Panc1 (cell line): ENCODE data around the gene PLEKHF1.

Experiments used
- POLR2AphosphoS5 ChIP-seq: IDR thresholded peaks from 2 replicates; pipeline ENCODE4 v1.6.1; 2012; ENCODE audit warnings: mild to moderate bottlenecking, low read depth, low read length, moderate library complexity
- REST ChIP-seq, 2 experiments: IDR thresholded peaks; 2 replicates each; pipeline ENCODE4 v1.6.1; 2011 to 2012; ENCODE audit warnings: low read depth in 2 of 2, control low read depth in 1 of 2, low read length in 1 of 2, mild to moderate bottlenecking in 1 of 2, moderate library complexity in 1 of 2; ENCODE audit not compliant: insufficient read depth in 1 of 2
- SIN3A ChIP-seq: IDR thresholded peaks from 2 replicates; pipeline ENCODE4 v1.6.1; 2012; ENCODE audit warnings: low read depth, mild to moderate bottlenecking, low read length, moderate library complexity, borderline replicate concordance; ENCODE audit not compliant: insufficient read depth
- TF ChIP-seq, protein P1 (sequence below): fragments of 450-650 bp; IDR thresholded peaks from 2 replicates; pipeline ENCODE4 v1.5.1; 2017; ENCODE audit warnings: mild to moderate bottlenecking

DNA sequence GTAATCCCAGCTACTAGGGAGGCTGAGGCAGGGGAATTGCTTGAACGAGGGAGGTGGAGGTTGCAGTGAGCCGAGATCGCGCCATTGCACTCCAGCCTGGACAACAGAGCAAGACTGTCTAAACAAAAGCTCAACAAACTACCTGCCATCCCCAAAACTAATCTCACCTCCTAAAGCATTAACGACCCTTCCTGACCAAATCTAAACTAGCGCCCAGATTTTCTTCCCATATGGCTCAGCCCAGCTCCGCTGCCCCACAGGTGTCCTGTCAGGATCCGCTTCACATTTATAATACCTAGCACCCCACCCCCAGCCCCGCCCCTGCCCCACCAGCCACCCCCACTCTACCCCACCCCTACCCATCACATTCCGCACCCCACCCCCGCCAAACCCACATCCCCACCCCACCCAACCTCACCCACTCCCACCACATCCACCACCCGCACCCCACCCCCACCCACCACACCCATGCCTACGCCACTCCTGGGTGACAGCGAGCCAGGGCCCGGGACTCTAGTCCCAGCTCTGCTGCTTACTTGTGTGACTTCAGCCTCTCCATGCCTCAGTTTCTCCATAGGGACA, 49.2 kb downstream of the PLEKHF1 start:
- TF ChIP-seq, protein P1, sequence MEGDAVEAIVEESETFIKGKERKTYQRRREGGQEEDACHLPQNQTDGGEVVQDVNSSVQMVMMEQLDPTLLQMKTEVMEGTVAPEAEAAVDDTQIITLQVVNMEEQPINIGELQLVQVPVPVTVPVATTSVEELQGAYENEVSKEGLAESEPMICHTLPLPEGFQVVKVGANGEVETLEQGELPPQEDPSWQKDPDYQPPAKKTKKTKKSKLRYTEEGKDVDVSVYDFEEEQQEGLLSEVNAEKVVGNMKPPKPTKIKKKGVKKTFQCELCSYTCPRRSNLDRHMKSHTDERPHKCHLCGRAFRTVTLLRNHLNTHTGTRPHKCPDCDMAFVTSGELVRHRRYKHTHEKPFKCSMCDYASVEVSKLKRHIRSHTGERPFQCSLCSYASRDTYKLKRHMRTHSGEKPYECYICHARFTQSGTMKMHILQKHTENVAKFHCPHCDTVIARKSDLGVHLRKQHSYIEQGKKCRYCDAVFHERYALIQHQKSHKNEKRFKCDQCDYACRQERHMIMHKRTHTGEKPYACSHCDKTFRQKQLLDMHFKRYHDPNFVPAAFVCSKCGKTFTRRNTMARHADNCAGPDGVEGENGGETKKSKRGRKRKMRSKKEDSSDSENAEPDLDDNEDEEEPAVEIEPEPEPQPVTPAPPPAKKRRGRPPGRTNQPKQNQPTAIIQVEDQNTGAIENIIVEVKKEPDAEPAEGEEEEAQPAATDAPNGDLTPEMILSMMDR, result no peak
- TF ChIP-seq POLR2AphosphoS5 (no peak), SIN3A (no peak), REST (IDR thresholded peaks at IDR 0.05; ENCODE audit: insufficient read depth in 1 of 2, low read depth in 2 of 2, low read length in 1 of 2) (no peak)
